ENCODE measurements around the gene AGAP4.
"Not testable (repeated sequence)": the region's sequence is repeated elsewhere in the genome, so short reads cannot be mapped to it uniquely, and the experiment has no call there.

AGAP4 gene

GRCh38 chr10:45847400-45847799 is at the start of gene AGAP4:
TSS of gene AGAP4 (minus strand) at chr10:45847500. CDS start at chr10:45847347, 153 bp downstream.
- DNase-seq (ENCODE audit: low read depth in 3 of 3): not testable (repeated sequence)

- not testable (repeated sequence) for DNase-seq (ENCODE audit: low read depth in 3 of 3)
Measured at GRCh38 chr10:45890721-45891120, 43.4 kb upstream of the AGAP4 start.

- not testable (repeated sequence) for DNase-seq (ENCODE audit: low read depth in 3 of 3)
Measured at GRCh38 chr10:45889539-45890230, 42.4 kb upstream of the AGAP4 start.

GRCh38 chr10:45882880-45883279 is 35.6 kb upstream of the AGAP4 start:
- not testable (repeated sequence) for DNase-seq (ENCODE audit: low read depth in 3 of 3)

GRCh38 chr10:45865404-45865803 is 18.1 kb upstream of the AGAP4 start:
- DNase-seq (ENCODE audit: low read depth in 3 of 3): not testable (repeated sequence)

GRCh38 chr10:45864264-45864663 is 17.0 kb upstream of the AGAP4 start:
- not testable (repeated sequence) for DNase-seq (ENCODE audit: low read depth in 3 of 3)

- not testable (repeated sequence) for DNase-seq (ENCODE audit: low read depth in 3 of 3)
Measured at GRCh38 chr10:45863632-45864031, 16.3 kb upstream of the AGAP4 start.

GRCh38 chr10:45857931-45858330 is 10.6 kb upstream of the AGAP4 start:
- not testable (repeated sequence) for DNase-seq (ENCODE audit: low read depth in 3 of 3)

GRCh38 chr10:45848467-45848866 is 1.2 kb upstream of the AGAP4 start:
- not testable (repeated sequence) for DNase-seq (ENCODE audit: low read depth in 3 of 3)

GRCh38 chr10:45822918-45823317 is 24.4 kb downstream of the AGAP4 start:
- not testable (repeated sequence) for DNase-seq (ENCODE audit: low read depth in 3 of 3)

GRCh38 chr10:45820107-45820830 is 27.0 kb downstream of the AGAP4 start:
- DNase-seq (ENCODE audit: low read depth in 3 of 3): not testable (repeated sequence)

- DNase-seq (ENCODE audit: low read depth in 3 of 3): no peak
Measured at GRCh38 chr10:45819552-45819951, 27.7 kb downstream of the AGAP4 start.

GRCh38 chr10:45817912-45818311 is 29.4 kb downstream of the AGAP4 start:
- DNase-seq (ENCODE audit: low read depth in 3 of 3): no peak

GRCh38 chr10:45817130-45817859 is 30.0 kb downstream of the AGAP4 start:
- no peak for DNase-seq (ENCODE audit: low read depth in 3 of 3)

GRCh38 chr10:45814146-45814545 is 33.2 kb downstream of the AGAP4 start:
- DNase-seq (ENCODE audit: low read depth in 3 of 3): not testable (repeated sequence)

- DNase-seq (ENCODE audit: low read depth in 3 of 3): not testable (repeated sequence)
Measured at GRCh38 chr10:45812959-45813358, 34.3 kb downstream of the AGAP4 start.

- no peak for DNase-seq (ENCODE audit: low read depth in 3 of 3)
Measured at GRCh38 chr10:45811075-45811474, 36.2 kb downstream of the AGAP4 start.

- DNase-seq (ENCODE audit: low read depth in 3 of 3): no peak
Measured at GRCh38 chr10:45809837-45810236, 37.5 kb downstream of the AGAP4 start.

- not testable (repeated sequence) for DNase-seq (ENCODE audit: low read depth in 3 of 3)
Measured at GRCh38 chr10:45804996-45805395, 42.3 kb downstream of the AGAP4 start.

GRCh38 chr10:45803060-45804010 is 44.0 kb downstream of the AGAP4 start:
- DNase-seq (ENCODE audit: low read depth in 3 of 3): not testable (repeated sequence)

- DNase-seq (ENCODE audit: low read depth in 3 of 3): not testable (repeated sequence)
Measured at GRCh38 chr10:45794761-45795160, 52.5 kb downstream of the AGAP4 start.

Measured in stimulated activated CD4-positive, alpha-beta T cell treated with anti-CD3 and anti-CD28 coated beads, TNF-alpha, amount 100 ng/mL, for 4 hours (primary cell).